T-helper 17 cell (primary cell): Measurements from ENCODE around the gene MYOM1. TPM values are rescaled to one million over a fixed set of nuclear protein-coding genes. Genes with fewer than 3 reads are reported as not detected.

Source experiments
- ATAC-seq: fragments of 150-1000 bp; cut with Tn5 transposase; 2 replicates; pipeline ENCODE4 v1.10.0; 2021; ENCODE audit warnings: mild to moderate bottlenecking, moderate library complexity
- DNase-seq, 3 donors: peaks; one replicate each; pipeline versions ENCODE4 v3.0.0 to v3.0.0-alpha.2; 2020 to 2021
- H3K9me3 ChIP-seq: one replicate; pipeline ENCODE4 v1.7.0; 2013; ENCODE audit warnings: low read length, mild to moderate bottlenecking; ENCODE audit not compliant: control insufficient read depth, poor library complexity, severe bottlenecking
- H3K27ac Mint-ChIP-seq: one replicate; pipeline ENCODE4 v1.8.0; 2022; ENCODE audit warnings: mild to moderate bottlenecking, moderate library complexity, mixed read lengths
- H3K27me3 Mint-ChIP-seq: one replicate; pipeline ENCODE4 v1.8.0; 2022; ENCODE audit warnings: mixed read lengths
- H3K36me3 Mint-ChIP-seq: one replicate; pipeline ENCODE4 v1.8.0; 2022; ENCODE audit warnings: low read depth, mixed read lengths
- H3K4me1 Mint-ChIP-seq: one replicate; pipeline ENCODE4 v1.8.0; 2022; ENCODE audit warnings: mild to moderate bottlenecking, mixed read lengths
- H3K4me3 Mint-ChIP-seq: one replicate; pipeline ENCODE4 v1.8.0; 2022; ENCODE audit warnings: mild to moderate bottlenecking, moderate library complexity, mixed read lengths
- total RNA-seq, 4 donors: library from RNA in 2 of 4; stranded (reverse) in 2 of 4; gene quantifications; one replicate each; pipeline ENCODE4 v1.2.3 and lab custom pipeline; 2022 to 2026

Gene MYOM1
- total RNA-seq: 1 to 10 TPM in 1 of 2 donors, under 1 TPM in 1; 0.92 to 3.2 TPM
- 4.6 to 8.0 reads per million in 2 donors for total RNA-seq (lab: John Stamatoyannopoulos, UW)

- no peak for ATAC-seq
- no peak for DNase-seq
- Mint-ChIP-seq H3K4me1 (peaks cover 12% of the 10 kb centered on the region), H3K4me3 (peak within 1 kb of the TSS; percentile 43), H3K27ac (peak within 1 kb of the TSS; percentile 72), H3K36me3 (peaks cover 3% of the 10 kb centered on the region), H3K27me3 (no peaks in the 10 kb centered on the region)
- no peaks in the 10 kb centered on the region for H3K9me3 ChIP-seq
Observed at GRCh38 chr18:3219631-3220335, at the start of gene MYOM1. MYOM1 (minus strand) TSS chr18:3219968; CDS start chr18:3215223, 4,745 bp downstream.

DNA sequence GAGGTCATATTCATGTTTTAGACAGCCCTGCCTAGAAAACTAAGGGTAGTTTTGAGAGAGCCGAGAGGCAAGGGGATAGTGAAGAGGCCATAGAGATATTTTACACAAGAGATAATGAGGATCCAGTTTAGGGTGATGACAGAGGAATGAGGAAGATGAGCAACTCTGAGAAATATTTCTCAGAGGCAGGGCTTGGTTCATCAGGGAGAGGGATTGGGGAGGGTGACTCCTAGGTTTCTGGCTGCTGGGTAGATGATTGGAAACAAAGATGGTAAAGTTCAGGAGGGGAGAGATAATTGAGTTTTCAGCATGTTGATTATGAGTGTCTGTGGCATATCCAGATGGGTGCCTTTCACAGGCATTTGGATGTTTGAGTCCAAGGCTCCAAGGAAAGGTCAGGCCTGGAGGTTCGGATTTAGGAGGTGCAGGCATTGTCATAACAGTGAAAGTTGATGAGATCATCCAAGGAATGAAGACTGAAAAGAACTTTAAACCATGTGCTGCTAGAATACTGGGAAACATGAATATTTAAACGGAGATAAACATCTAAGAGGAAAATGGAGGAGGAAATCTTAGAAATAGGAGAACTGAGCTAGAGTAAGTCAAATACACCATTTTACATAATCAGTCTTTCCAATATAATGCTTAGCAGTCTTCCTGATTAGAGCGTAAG, 49.6 kb upstream of the MYOM1 start:
- Mint-ChIP-seq H3K4me3 (peak overlapping the region; percentile 19), H3K27me3 (no peaks in the 10 kb centered on the region), H3K27ac (peak overlapping the region; percentile 66), H3K4me1 (peaks cover 73% of the 10 kb centered on the region), H3K36me3 (peaks cover 2% of the 10 kb centered on the region)
- ATAC-seq (no peak), DNase-seq (no peak)
- no peaks in the 10 kb centered on the region for H3K9me3 ChIP-seq

GRCh38 chr18:3268306-3268705, 48.5 kb upstream of the MYOM1 start:
- ATAC-seq (no peak), DNase-seq (no peak)
- Mint-ChIP-seq H3K36me3 (no peaks in the 10 kb centered on the region), H3K27me3 (no peaks in the 10 kb centered on the region), H3K4me1 (peaks cover 74% of the 10 kb centered on the region), H3K4me3 (peak overlapping the region; percentile 52), H3K27ac (peak overlapping the region; percentile 66)
- H3K9me3 ChIP-seq: no peaks in the 10 kb centered on the region

DNA sequence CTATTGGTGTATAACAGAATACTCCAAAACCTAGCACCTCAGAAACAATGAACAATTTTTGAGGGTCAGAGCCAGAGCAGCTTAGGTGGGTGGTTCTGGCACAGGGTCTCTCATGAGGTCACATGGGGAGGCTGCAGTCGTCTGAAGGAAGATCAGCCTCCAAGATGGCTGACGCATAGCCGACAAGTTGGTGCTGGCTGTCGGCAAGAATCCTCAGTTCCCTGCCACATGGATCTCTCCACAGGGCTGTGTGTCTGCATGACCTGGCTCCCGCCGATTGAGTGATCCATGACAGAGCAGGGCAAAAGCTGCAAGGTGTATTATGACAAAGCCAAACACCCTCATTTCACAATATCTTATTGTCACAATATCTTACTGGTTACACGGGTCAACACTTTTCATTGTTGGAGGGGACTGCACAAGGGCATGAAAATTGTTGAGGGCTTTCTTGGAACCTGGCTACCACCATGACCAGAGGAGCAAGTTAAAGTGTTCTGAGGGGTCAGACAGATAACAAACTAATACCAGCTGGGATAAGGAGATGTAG, 46.4 kb upstream of the MYOM1 start:
- no peak for DNase-seq
- H3K36me3 Mint-ChIP-seq: peaks cover 3% of the 10 kb centered on the region
- H3K9me3 ChIP-seq: no peaks in the 10 kb centered on the region
- H3K4me3 Mint-ChIP-seq: peak overlapping the region; percentile 80
- H3K27me3 Mint-ChIP-seq: no peaks in the 10 kb centered on the region
- peaks cover 69% of the 10 kb centered on the region for H3K4me1 Mint-ChIP-seq
- no peak for ATAC-seq
- peak overlapping the region; percentile 77 for H3K27ac Mint-ChIP-seq

- no peak for DNase-seq
- no peak for ATAC-seq
- H3K36me3 Mint-ChIP-seq: peaks cover 3% of the 10 kb centered on the region
- H3K27me3 Mint-ChIP-seq: no peaks in the 10 kb centered on the region
- H3K9me3 ChIP-seq: no peaks in the 10 kb centered on the region
- peak overlapping the region; percentile 77 for H3K27ac Mint-ChIP-seq
- peak overlapping the region; percentile 80 for H3K4me3 Mint-ChIP-seq
- peaks cover 72% of the 10 kb centered on the region for H3K4me1 Mint-ChIP-seq
Observed at GRCh38 chr18:3265564-3266033, 45.8 kb upstream of the MYOM1 start.

- H3K9me3 ChIP-seq: no peaks in the 10 kb centered on the region
- peaks cover 75% of the 10 kb centered on the region for H3K4me1 Mint-ChIP-seq
- no peaks in the 10 kb centered on the region for H3K27me3 Mint-ChIP-seq
- H3K36me3 Mint-ChIP-seq: peaks cover 3% of the 10 kb centered on the region
- ATAC-seq: no peak
- DNase-seq: no peak
- H3K4me3 Mint-ChIP-seq: peak overlapping the region; percentile 100
- H3K27ac Mint-ChIP-seq: peak overlapping the region; percentile 77
Observed at GRCh38 chr18:3264362-3264761, 44.6 kb upstream of the MYOM1 start.

- H3K27me3 Mint-ChIP-seq: no peaks in the 10 kb centered on the region
- DNase-seq: no peak
- H3K9me3 ChIP-seq: no peaks in the 10 kb centered on the region
- peaks cover 71% of the 10 kb centered on the region for H3K4me1 Mint-ChIP-seq
- ATAC-seq: no peak
- peaks cover 6% of the 10 kb centered on the region for H3K36me3 Mint-ChIP-seq
- H3K27ac Mint-ChIP-seq: peak overlapping the region; percentile 99
- H3K4me3 Mint-ChIP-seq: peak overlapping the region; percentile 100
Observed at GRCh38 chr18:3263132-3263700, 43.4 kb upstream of the MYOM1 start.

DNA sequence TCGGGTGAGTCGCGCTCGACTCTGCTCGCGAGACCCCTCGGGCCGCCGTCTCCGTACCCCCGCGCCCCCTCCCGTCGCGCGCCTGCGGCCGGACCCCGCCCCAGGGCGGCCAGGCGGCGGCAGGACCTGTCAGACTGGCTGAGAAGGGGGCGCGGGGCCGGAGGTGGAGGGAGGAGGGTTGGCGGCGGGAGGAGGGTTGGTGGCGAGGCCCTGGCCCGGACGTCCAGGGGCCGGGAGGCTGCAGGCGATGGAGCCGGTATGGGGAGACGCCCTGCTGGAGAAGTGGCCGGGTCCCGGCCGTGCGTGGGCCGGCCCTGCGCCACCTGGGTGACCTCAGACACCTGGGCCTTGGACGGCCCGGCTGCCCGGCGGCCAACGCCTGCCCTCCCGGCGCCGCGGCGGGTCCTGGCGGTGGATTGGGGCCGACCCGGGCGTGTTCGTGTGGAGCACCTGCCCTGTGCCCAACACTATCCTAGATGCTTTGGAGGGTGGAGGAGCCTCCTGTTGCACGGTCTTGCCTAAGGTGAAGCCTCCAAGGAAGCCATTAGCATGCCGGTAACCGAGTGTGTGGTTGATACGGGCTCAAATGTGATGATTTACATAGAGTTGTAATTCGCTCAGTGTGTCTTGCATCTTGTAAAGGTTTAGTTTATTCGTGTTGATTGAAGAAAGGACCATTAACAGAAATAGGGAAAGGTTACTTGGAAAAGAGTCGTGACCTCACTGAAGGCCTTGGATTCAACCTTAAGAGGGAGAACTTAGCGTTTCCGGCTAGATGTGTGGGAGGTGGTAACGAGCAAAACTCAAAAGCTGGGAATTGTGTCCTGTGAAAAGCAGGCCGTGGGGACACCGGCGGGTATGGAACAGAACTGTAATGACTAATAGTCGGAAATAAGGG, 42.7 kb upstream of the MYOM1 start:
- ATAC-seq: peak; percentile 31
- DNase-seq: peak; percentile 15 to 28 (median 25)
- no peaks in the 10 kb centered on the region for H3K27me3 Mint-ChIP-seq
- peak overlapping the region; percentile 100 for H3K4me3 Mint-ChIP-seq
- no peaks in the 10 kb centered on the region for H3K9me3 ChIP-seq
- H3K27ac Mint-ChIP-seq: peak overlapping the region; percentile 99
- peaks cover 75% of the 10 kb centered on the region for H3K4me1 Mint-ChIP-seq
- peaks cover 13% of the 10 kb centered on the region for H3K36me3 Mint-ChIP-seq

- Mint-ChIP-seq H3K27me3 (no peaks in the 10 kb centered on the region), H3K4me1 (peaks cover 73% of the 10 kb centered on the region), H3K27ac (peak within 1 kb of the TSS; percentile 99), H3K36me3 (peaks cover 13% of the 10 kb centered on the region), H3K4me3 (peak within 1 kb of the TSS; percentile 100)
- no peaks in the 10 kb centered on the region for H3K9me3 ChIP-seq
- peak; percentile 78 for ATAC-seq
- peak; percentile 66 to 76 (median 73) for DNase-seq
Observed at GRCh38 chr18:3261373-3262233, 41.8 kb upstream of the MYOM1 start, which contains the start of gene MYL12B. MYL12B (plus strand) TSS chr18:3262133; CDS start chr18:3272899, 10,766 bp downstream.

DNA sequence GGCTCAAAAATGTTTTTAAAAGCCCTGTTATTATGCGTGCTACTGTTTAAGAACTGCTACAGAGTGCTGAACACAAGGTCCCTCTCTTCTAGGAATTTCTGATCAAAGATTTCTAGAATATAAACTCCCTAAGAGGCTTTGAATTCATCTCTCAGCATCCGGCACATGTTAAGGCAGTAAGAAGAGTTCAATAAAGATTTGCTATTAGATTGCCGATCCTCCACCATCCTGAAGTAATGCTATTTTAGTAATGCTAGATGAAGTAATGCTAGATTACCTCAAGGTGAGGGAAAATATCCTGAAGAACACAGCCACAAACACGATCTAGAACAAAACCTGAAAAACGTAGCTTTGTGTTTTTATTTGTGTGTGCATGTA, 41.2 kb upstream of the MYOM1 start:
- Mint-ChIP-seq H3K27me3 (no peaks in the 10 kb centered on the region), H3K36me3 (peaks cover 13% of the 10 kb centered on the region), H3K27ac (peak overlapping the region; percentile 99), H3K4me1 (peaks cover 69% of the 10 kb centered on the region), H3K4me3 (peak overlapping the region; percentile 100)
- ATAC-seq: peak; percentile 1
- no peaks in the 10 kb centered on the region for H3K9me3 ChIP-seq
- no peak for DNase-seq

- DNase-seq: no peak
- H3K4me3 Mint-ChIP-seq: peak overlapping the region; percentile 15
Observed at GRCh38 chr18:3257627-3258120, 37.9 kb upstream of the MYOM1 start.

More at GRCh38 chr18:3257627-3258120, 37.9 kb upstream of the MYOM1 start:
- Mint-ChIP-seq H3K27me3 (no peaks in the 10 kb centered on the region), H3K27ac (peak overlapping the region; percentile 95), H3K4me1 (peaks cover 64% of the 10 kb centered on the region), H3K36me3 (peaks cover 14% of the 10 kb centered on the region)
- H3K9me3 ChIP-seq: no peaks in the 10 kb centered on the region
- no peak for ATAC-seq
